Transverse colon (tissue), 4 donors: ENCODE results near the gene BOK. TPM values are rescaled to one million over a fixed set of nuclear protein-coding genes. Genes with fewer than 3 reads are reported as not detected.

ENCODE experiments used
- DNase-seq: peaks from one replicate; pipeline ENCODE4 v3.0.0-alpha.2; 2019
- H3K27ac ChIP-seq, 4 donors: fragments of 200-600 bp; sonication (generic); 2 replicates each; pipeline ENCODE4 v1.5.1; 2016 to 2018; ENCODE audit warnings: inconsistent platforms in 4 of 4
- H3K27me3 ChIP-seq: fragments of 200-600 bp; sonication (generic); 2 replicates; pipeline ENCODE4 v1.5.1; 2017; ENCODE audit warnings: inconsistent platforms
- H3K36me3 ChIP-seq, 4 donors: fragments of 200-600 bp; sonication (generic); 2 replicates each; pipeline ENCODE4 v1.5.1; 2017 to 2019; ENCODE audit warnings: inconsistent platforms in 4 of 4
- H3K4me1 ChIP-seq, 4 donors: fragments of 200-600 bp; sonication (generic); 2 replicates each; pipeline ENCODE4 v1.5.1; 2017 to 2020; ENCODE audit warnings: inconsistent platforms in 4 of 4
- H3K4me3 ChIP-seq, 4 donors: fragments of 200-600 bp; sonication (generic); 1 replicate in 1 of 4; 2 replicates in 3 of 4; pipeline versions ENCODE4 v1.5.1 to v1.6.1; 2017 to 2019; ENCODE audit warnings: inconsistent platforms in 4 of 4
- H3K9me3 ChIP-seq, 2 donors: fragments of 200-600 bp; sonication (generic); 2 replicates each; pipeline ENCODE4 v1.5.1; 2017 to 2019; ENCODE audit warnings: inconsistent platforms in 2 of 2
- CTCF ChIP-seq, 5 experiments: fragments of 200-600 bp in 3 of 5; fragments of 450-650 bp in 2 of 5; sonication (generic) in 3 of 5; IDR thresholded peaks; 1 replicate in 2 of 5; 2 replicates in 3 of 5; pipeline ENCODE4 v1.5.1; 2016 to 2017; ENCODE audit warnings: antibody characterized with exemption in 5 of 5, inconsistent platforms in 3 of 5, mild to moderate bottlenecking in 2 of 5, moderate library complexity in 1 of 5
- EP300 ChIP-seq: sonication (generic); formaldehyde crosslinking; IDR thresholded peaks from one replicate; pipeline ENCODE4 v1.6.1; 2017; ENCODE audit warnings: antibody characterized with exemption, low read depth
- POLR2A ChIP-seq: fragments of 450-650 bp; IDR thresholded peaks from one replicate; pipeline ENCODE4 v1.6.1; 2016; ENCODE audit warnings: antibody characterized with exemption, mild to moderate bottlenecking, moderate library complexity
- POLR2AphosphoS5 ChIP-seq, 3 donors: sonication (generic); formaldehyde crosslinking; IDR thresholded peaks; one replicate each; pipeline ENCODE4 v1.6.1; 2016; ENCODE audit warnings: antibody characterized with exemption in 3 of 3
- WGBS, 2 donors: methylation state at CpG; one replicate each; pipeline ENCODE4 v1.1.5; 2018; ENCODE audit warnings: low coverage in 1 of 2; 5-methylcytosine and 5-hydroxymethylcytosine counted together
- in situ Hi-C, 4 donors: fragments of 200-750 bp; cut with MboI; loops; one replicate each; pipeline versions ENCODE4 v1.15.0 to v1.15.1; 2017; ENCODE audit warnings: low sequenced_read_pairs in 3 of 4, low pct_ligation_motif_present in 1 of 4, low pct_unique_long_range_greater_than_20kb in 1 of 4
- intact Hi-C: fragments of 100-400 bp; cut with DNase I; formaldehyde crosslinking; loops from one replicate; pipeline ENCODE4 v1.15.1; 2023; ENCODE audit warnings: low total_unique reads
- total RNA-seq, 4 donors: library from RNA; depleted of rRNA; stranded (reverse); fragments of >200 nt; gene quantifications; one replicate each; pipeline ENCODE4 v1.1.0, GENCODE V29; 2016

The BOK gene
- total RNA-seq, 4 donors from 2014 or later, result 21.0 to 84.2 (median 24.4) TPM

- DNase-seq, result no peak
- Histone ChIP-seq H3K9me3 (no peaks in the 10 kb centered on the region), H3K4me1 (peaks cover 0 to 3% (median 2%) of the 10 kb centered on the region in 4 donors), H3K36me3 (no peaks in the 10 kb centered on the region), H3K4me3 (no peak overlapping the region), H3K27ac (no peak overlapping the region), H3K27me3 (peaks cover 4% of the 10 kb centered on the region)
- in situ Hi-C loops, result no loop called here
- TF ChIP-seq POLR2A, result no peak
- no peak for TF ChIP-seq EP300
- TF ChIP-seq CTCF (IDR thresholded peaks at IDR 0.05), result no peak
- no peak for TF ChIP-seq POLR2AphosphoS5 (IDR thresholded peaks at IDR 0.05)
- WGBS, 2 donors, result 82 to 83% methylated on average over 2 to 5 of the region's 5 CpGs
- intact Hi-C loops, result no loop called here
Observed at GRCh38 chr2:241514553-241514952, 44.0 kb upstream of the BOK start.

GRCh38 chr2:241514986-241515737, 43.4 kb upstream of the BOK start:
- Histone ChIP-seq H3K9me3 (no peaks in the 10 kb centered on the region), H3K27me3 (peaks cover 10% of the 10 kb centered on the region), H3K27ac (no peak overlapping the region), H3K4me1 (no peaks in the 10 kb centered on the region), H3K4me3 (no peak overlapping the region), H3K36me3 (no peaks in the 10 kb centered on the region)
- intact Hi-C loops (no loop called here), in situ Hi-C loops (no loop called here)
- TF ChIP-seq POLR2AphosphoS5 (IDR thresholded peaks at IDR 0.05), result no peak
- TF ChIP-seq CTCF (IDR thresholded peaks at IDR 0.05), result no peak
- no peak for TF ChIP-seq POLR2A
- no peak for TF ChIP-seq EP300
- WGBS, 2 donors, result 35 to 46% methylated on average over 8 to 10 of the region's 10 CpGs
- no peak for DNase-seq

GRCh38 chr2:241516520-241516965, 42.0 kb upstream of the BOK start:
- in situ Hi-C loops, result no loop called here
- no peaks in the 10 kb centered on the region for H3K9me3 ChIP-seq
- WGBS, 2 donors, result 92 to 96% methylated on average over 3 of the region's 3 CpGs
- no peaks in the 10 kb centered on the region for H3K36me3 ChIP-seq
- no peak overlapping the region for H3K4me3 ChIP-seq
- H3K4me1 ChIP-seq, result no peaks in the 10 kb centered on the region
- no peak for DNase-seq
- no peak for TF ChIP-seq POLR2AphosphoS5 (IDR thresholded peaks at IDR 0.05)
- TF ChIP-seq EP300, result no peak
- no peak for TF ChIP-seq POLR2A
- no peak for TF ChIP-seq CTCF (IDR thresholded peaks at IDR 0.05)
- H3K27me3 ChIP-seq, result peaks cover 24% of the 10 kb centered on the region
- no peak overlapping the region for H3K27ac ChIP-seq
- intact Hi-C loops, result no loop called here

- in situ Hi-C loops (no loop called here), intact Hi-C loops (no loop called here)
- TF ChIP-seq EP300 (no peak), POLR2AphosphoS5 (IDR thresholded peaks at IDR 0.05) (no peak), CTCF (IDR thresholded peaks at IDR 0.05) (no peak), POLR2A (no peak)
- WGBS, 2 donors, result 95 to 100% methylated on average over 1 to 6 of the region's 6 CpGs
- DNase-seq, result no peak
- Histone ChIP-seq H3K4me1 (no peaks in the 10 kb centered on the region), H3K9me3 (no peaks in the 10 kb centered on the region), H3K27ac (no peak overlapping the region), H3K36me3 (no peaks in the 10 kb centered on the region), H3K27me3 (peaks cover 25% of the 10 kb centered on the region), H3K4me3 (no peak overlapping the region)
Observed at GRCh38 chr2:241517297-241517696, 41.2 kb upstream of the BOK start.
